ENCODE results near the gene LIN52.

DNA sequence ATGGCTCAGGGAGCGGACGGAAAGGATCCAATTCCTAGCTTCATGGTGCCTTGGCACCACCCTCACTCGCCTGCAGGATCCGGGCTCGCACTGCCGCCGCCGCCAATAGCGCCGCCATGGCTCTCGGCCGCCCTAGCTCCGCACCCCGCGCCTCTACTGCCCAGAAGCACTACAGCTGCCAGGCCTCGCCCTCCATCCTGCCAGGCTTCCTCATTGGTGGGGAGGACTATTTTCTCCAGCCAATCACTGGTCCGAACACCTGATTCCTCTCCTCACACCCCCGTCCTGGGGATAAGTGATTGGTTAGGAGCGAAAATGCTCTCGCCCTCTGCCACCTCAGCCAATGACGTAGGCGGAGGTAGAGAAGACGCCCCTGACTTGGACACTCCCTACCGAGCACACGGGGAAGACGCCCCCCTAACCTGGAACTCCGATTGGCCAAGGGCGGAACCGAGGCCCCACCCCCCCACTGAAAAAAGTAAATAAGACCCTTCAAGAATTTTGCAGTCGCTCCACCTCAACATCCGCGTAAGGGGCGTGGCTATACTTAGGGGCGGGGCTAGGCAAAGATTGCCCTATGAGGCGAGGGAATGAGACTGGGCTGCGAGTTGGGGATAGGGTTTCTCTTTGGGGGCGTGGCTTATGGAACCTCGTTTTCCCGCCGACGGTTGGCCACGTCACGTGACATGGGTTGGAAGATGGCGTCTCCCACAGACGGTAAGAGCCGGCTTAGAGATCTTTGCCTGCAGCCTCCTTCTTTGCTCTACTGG, at the start of gene LIN52, which contains the start of gene ALDH6A1:
- TF ChIP-seq, protein P1, sequence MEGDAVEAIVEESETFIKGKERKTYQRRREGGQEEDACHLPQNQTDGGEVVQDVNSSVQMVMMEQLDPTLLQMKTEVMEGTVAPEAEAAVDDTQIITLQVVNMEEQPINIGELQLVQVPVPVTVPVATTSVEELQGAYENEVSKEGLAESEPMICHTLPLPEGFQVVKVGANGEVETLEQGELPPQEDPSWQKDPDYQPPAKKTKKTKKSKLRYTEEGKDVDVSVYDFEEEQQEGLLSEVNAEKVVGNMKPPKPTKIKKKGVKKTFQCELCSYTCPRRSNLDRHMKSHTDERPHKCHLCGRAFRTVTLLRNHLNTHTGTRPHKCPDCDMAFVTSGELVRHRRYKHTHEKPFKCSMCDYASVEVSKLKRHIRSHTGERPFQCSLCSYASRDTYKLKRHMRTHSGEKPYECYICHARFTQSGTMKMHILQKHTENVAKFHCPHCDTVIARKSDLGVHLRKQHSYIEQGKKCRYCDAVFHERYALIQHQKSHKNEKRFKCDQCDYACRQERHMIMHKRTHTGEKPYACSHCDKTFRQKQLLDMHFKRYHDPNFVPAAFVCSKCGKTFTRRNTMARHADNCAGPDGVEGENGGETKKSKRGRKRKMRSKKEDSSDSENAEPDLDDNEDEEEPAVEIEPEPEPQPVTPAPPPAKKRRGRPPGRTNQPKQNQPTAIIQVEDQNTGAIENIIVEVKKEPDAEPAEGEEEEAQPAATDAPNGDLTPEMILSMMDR (IDR thresholded peaks at IDR 0.05; ENCODE audit: borderline replicate concordance, extremely low read depth, low read length, poor library complexity, severe bottlenecking) = peak; percentile 31
- no peak for TF ChIP-seq EZH2 (IDR thresholded peaks at IDR 0.05; ENCODE audit: borderline replicate concordance, low read depth, low read length, severe bottlenecking)

Data from DND-41 (cell line).